HepG2 (cell line): ENCODE data around the gene FLRT2. TPM values are rescaled to one million over a fixed set of nuclear protein-coding genes. Genes with fewer than 3 reads are reported as not detected.

ENCODE experiments used
- ATAC-seq: fragments of 200-7000 bp; cut with Tn5 transposase; 3 replicates; pipeline ENCODE4 v1.9.1; 2020; ENCODE audit warnings: mild to moderate bottlenecking, moderate library complexity
- BruUV-seq: library from RNA; stranded (reverse); fragments of 400-500 nt; replicated peaks from 2 replicates; lab custom pipeline; 2021; lab: Mats Ljungman, UMichigan
- CTCF ChIA-PET: fragments of 300-600 bp; formaldehyde crosslinking; extraction: SDS; loops from one replicate; lab custom pipeline; 2021; ENCODE audit warnings: low total read pairs, inconsistent platforms, low intra/inter-chr PET ratio; lab: Yijun Ruan, JAX
- POLR2A ChIA-PET: fragments of 350-600 bp; sonication (Branson Sonifier 250); formaldehyde crosslinking; loops from one replicate; lab custom pipeline; 2020; ENCODE audit warnings: antibody characterized with exemption, inconsistent platforms; lab: Yijun Ruan, JAX
- DNase-seq: peaks from one replicate; pipeline ENCODE4 v3.0.0-alpha.2; 2015; ENCODE audit warnings: low spot score
- FAIRE-seq: peaks from 3 replicates; lab custom pipeline; 2011; peaks lifted over from hg19 to GRCh38; lab: Jason Lieb, UNC
- H2AFZ ChIP-seq: one replicate; pipeline ENCODE4 v1.6.1; 2011; ENCODE audit warnings: low read length, inconsistent platforms
- H3K27ac ChIP-seq: fragments of 300-600 bp; 3 replicates; pipeline ENCODE4 v1.8.0; 2011; ENCODE audit warnings: mixed run types, mild to moderate bottlenecking, mixed read lengths, low read length, inconsistent platforms; ENCODE audit not compliant: insufficient read depth; ENCODE audit errors: extremely low read length
- H3K27me3 ChIP-seq, 2 experiments: fragments of 200-600 bp in 1 of 2; 2 replicates in 1 of 2; 3 replicates in 1 of 2; pipeline versions ENCODE4 v1.6.0 to v1.8.0; 2011; ENCODE audit warnings: low read length in 2 of 2, mild to moderate bottlenecking in 2 of 2, moderate library complexity in 2 of 2, inconsistent platforms in 1 of 2; ENCODE audit not compliant: insufficient read depth in 2 of 2, control insufficient read depth in 1 of 2
- H3K36me3 ChIP-seq, 2 experiments: fragments of 200-600 bp in 1 of 2; replicated peaks in 1 of 2; 2 replicates in 1 of 2; 3 replicates in 1 of 2; pipeline versions ENCODE4 v1.5.1 to v1.8.0; 2011; ENCODE audit warnings: low read length in 2 of 2, inconsistent platforms in 1 of 2; ENCODE audit not compliant: insufficient read depth in 2 of 2, control insufficient read depth in 1 of 2
- H3K4me1 ChIP-seq: 2 replicates; pipeline ENCODE4 v1.5.1; 2012; ENCODE audit warnings: low read length, inconsistent platforms; ENCODE audit not compliant: insufficient read depth
- H3K4me2 ChIP-seq: 2 replicates; pipeline ENCODE4 v1.6.0; 2011; ENCODE audit warnings: low read depth, low read length, inconsistent platforms
- H3K4me3 ChIP-seq, 3 experiments: fragments of 200-600 bp in 1 of 3; sonication (generic), shearing (Covaris generic) in 1 of 3; replicated peaks in 1 of 3; 2 replicates each; pipeline ENCODE4 v1.5.1; 2011 to 2016; ENCODE audit warnings: low read length in 3 of 3, inconsistent platforms in 2 of 3, low read depth in 2 of 3, mild to moderate bottlenecking in 2 of 3, control low read depth in 1 of 3, mixed read lengths in 1 of 3; ENCODE audit not compliant: insufficient read depth in 1 of 3
- H3K79me2 ChIP-seq: one replicate; pipeline ENCODE4 v1.6.1; 2011; ENCODE audit warnings: low read length, inconsistent platforms; ENCODE audit not compliant: insufficient read depth
- H3K9ac ChIP-seq: 2 replicates; pipeline ENCODE4 v1.6.0; 2011; ENCODE audit warnings: mild to moderate bottlenecking, low read depth, low read length, inconsistent platforms; ENCODE audit not compliant: insufficient read depth
- H3K9me3 ChIP-seq: 2 replicates; pipeline ENCODE4 v1.5.1; 2012; ENCODE audit warnings: mild to moderate bottlenecking, low read length
- H4K20me1 ChIP-seq: 2 replicates; pipeline ENCODE4 v1.6.0; 2011; ENCODE audit warnings: inconsistent platforms, mild to moderate bottlenecking, low read length, moderate library complexity; ENCODE audit not compliant: insufficient read depth
- ARID2 ChIP-seq: sonication (generic); formaldehyde crosslinking; IDR thresholded peaks from 2 replicates; pipeline ENCODE4 v1.8.1; 2022; ENCODE audit warnings: mild to moderate bottlenecking, missing genetic modification reagents, borderline replicate concordance
- CEBPG ChIP-seq: IDR thresholded peaks from 2 replicates; pipeline ENCODE4 v1.6.1; 2016
- CHD2 ChIP-seq: IDR thresholded peaks from 2 replicates; pipeline ENCODE4 v1.6.1; 2011; ENCODE audit warnings: low read depth, low read length, improper control_type of control experiment
- FOXC1 ChIP-seq: sonication (generic); formaldehyde crosslinking; IDR thresholded peaks from 2 replicates; pipeline ENCODE4 v1.8.0; 2022; ENCODE audit warnings: mild to moderate bottlenecking, missing genetic modification reagents, borderline replicate concordance
- HES4 ChIP-seq: sonication (generic); formaldehyde crosslinking; IDR thresholded peaks from 2 replicates; pipeline ENCODE4 v1.9.0; 2021; ENCODE audit warnings: mild to moderate bottlenecking, missing genetic modification reagents, borderline replicate concordance
- HNRNPL ChIP-seq: fragments of 200-400 bp; formaldehyde crosslinking; IDR thresholded peaks from 2 replicates; pipeline ENCODE4 v1.6.1; 2017; ENCODE audit warnings: mild to moderate bottlenecking, low read depth, low read length
- IKZF1 ChIP-seq: fragments of 450-650 bp; IDR thresholded peaks from 2 replicates; pipeline ENCODE4 v1.7.1; 2016
- POLR2AphosphoS2 ChIP-seq: IDR thresholded peaks from 2 replicates; pipeline ENCODE4 v1.6.1; 2011; ENCODE audit warnings: low read depth, low read length, improper control_type of control experiment
- SALL1 ChIP-seq: sonication (generic); formaldehyde crosslinking; IDR thresholded peaks from 2 replicates; pipeline ENCODE4 v1.8.0; 2022; ENCODE audit warnings: mild to moderate bottlenecking, missing genetic modification reagents
- TGIF2 ChIP-seq: IDR thresholded peaks from 2 replicates; pipeline ENCODE4 v1.6.1; 2016; ENCODE audit warnings: control low read depth, missing compliant biosample characterization
- ZFP36L2 ChIP-seq: sonication (generic); formaldehyde crosslinking; IDR thresholded peaks from 2 replicates; pipeline ENCODE4 v1.4.0; 2020; ENCODE audit warnings: missing genetic modification reagents
- ZNF205 ChIP-seq: IDR thresholded peaks from 2 replicates; pipeline ENCODE4 v1.6.1; 2018; ENCODE audit warnings: missing biosample characterization, missing genetic modification reagents
- ZNF260 ChIP-seq: sonication (generic); formaldehyde crosslinking; IDR thresholded peaks from 2 replicates; pipeline ENCODE4 v1.4.0; 2020; ENCODE audit warnings: missing genetic modification reagents, low read depth, mild to moderate bottlenecking, borderline replicate concordance
- ZNF331 ChIP-seq: sonication (generic); formaldehyde crosslinking; IDR thresholded peaks from 2 replicates; pipeline ENCODE4 v1.4.0; 2020; ENCODE audit warnings: missing genetic modification reagents
- ZNF510 ChIP-seq: sonication (generic); formaldehyde crosslinking; IDR thresholded peaks from 2 replicates; pipeline ENCODE4 v1.4.0; 2020; ENCODE audit warnings: low read depth, mild to moderate bottlenecking, missing genetic modification reagents
- ZNF607 ChIP-seq: sonication (generic); formaldehyde crosslinking; IDR thresholded peaks from 2 replicates; pipeline ENCODE4 v1.5.1; 2020; ENCODE audit warnings: missing genetic modification reagents, mild to moderate bottlenecking, borderline replicate concordance
- WGBS: methylation state at CpG from one replicate; pipeline ENCODE4 v1.1.6; 2017; ENCODE audit warnings: low lambda C conversion rate; 5-methylcytosine and 5-hydroxymethylcytosine counted together
- in situ Hi-C: cut with HindIII; loops from 2 replicates; pipeline ENCODE4 v1.10.0; 2017; ENCODE audit warnings: low pct_unique_long_range_greater_than_20kb; ENCODE audit not compliant: extremely low pct_ligation_motif_present
- intact Hi-C: fragments of 100-400 bp; cut with micrococcal nuclease; formaldehyde crosslinking; loops from one replicate; pipeline ENCODE4 v1.10.0; 2022; ENCODE audit not compliant: unreplicated experiment
- polyA plus RNA-seq, 8 experiments: library from polyadenylated mRNA; depleted of rRNA in 3 of 8; stranded (reverse) in 7 of 8; unstranded in 1 of 8; fragments of >200 nt; fragmentation: Illumina TruSeq in 4 of 8; extraction: Trizol in 4 of 8; gene quantifications; 2 replicates each; pipeline versions ENCODE4 v1.2.1 to v1.2.3, GENCODE V29; 2011 to 2016; ENCODE audit warnings: low read depth in 4 of 8, missing spikeins in 1 of 8, mixed read lengths in 1 of 8; ENCODE audit not compliant: insufficient read depth in 1 of 8
- total RNA-seq, 5 experiments: library from RNA; depleted of rRNA; stranded (reverse); fragments of >200 nt; fragmentation: Illumina TruSeq; extraction: Trizol; gene quantifications; 2 replicates each; pipeline ENCODE4 v1.2.3, GENCODE V29; 2016; ENCODE audit warnings: low read depth in 1 of 5
- TF ChIP-seq, protein P1 (sequence below): sonication (generic); formaldehyde crosslinking; IDR thresholded peaks from 2 replicates; pipeline ENCODE4 v1.4.0; 2020; ENCODE audit warnings: mild to moderate bottlenecking, low read depth, missing genetic modification reagents
- TF ChIP-seq, protein P2 (sequence below): sonication (generic); formaldehyde crosslinking; IDR thresholded peaks from 2 replicates; pipeline ENCODE4 v1.4.0; 2020; ENCODE audit warnings: missing genetic modification reagents, borderline replicate concordance
- TF ChIP-seq, protein P3 (sequence below): sonication (generic); formaldehyde crosslinking; IDR thresholded peaks from 2 replicates; pipeline ENCODE4 v1.5.1; 2020; ENCODE audit warnings: missing genetic modification reagents, mild to moderate bottlenecking, borderline replicate concordance
- TF ChIP-seq, protein P4 (sequence below): sonication (generic); formaldehyde crosslinking; IDR thresholded peaks from 2 replicates; pipeline ENCODE4 v1.4.0; 2020; ENCODE audit warnings: mild to moderate bottlenecking, missing genetic modification reagents

The FLRT2 gene
- total and polyA plus RNA-seq, 2 of the 13 experiments (the other 11 are each of a cell fraction or from before 2014, with no cell fraction given): not detected

- POLR2A ChIA-PET: no interaction called here
- peaks cover 41% of the 10 kb centered on the region for H3K9me3 ChIP-seq
- no peak overlapping the region for H3K4me3 ChIP-seq
- no peak overlapping the region for H2AFZ ChIP-seq
- no peak for DNase-seq
- H3K27me3 ChIP-seq: no peaks in the 10 kb centered on the region
- no peaks in the 10 kb centered on the region for H3K36me3 ChIP-seq
- FAIRE-seq: no peak
- no peak for ATAC-seq
- in situ Hi-C loops: no loop called here
- no peak for TF ChIP-seq CEBPG (CRISPR knock-in tag)
- TF ChIP-seq, protein P1, sequence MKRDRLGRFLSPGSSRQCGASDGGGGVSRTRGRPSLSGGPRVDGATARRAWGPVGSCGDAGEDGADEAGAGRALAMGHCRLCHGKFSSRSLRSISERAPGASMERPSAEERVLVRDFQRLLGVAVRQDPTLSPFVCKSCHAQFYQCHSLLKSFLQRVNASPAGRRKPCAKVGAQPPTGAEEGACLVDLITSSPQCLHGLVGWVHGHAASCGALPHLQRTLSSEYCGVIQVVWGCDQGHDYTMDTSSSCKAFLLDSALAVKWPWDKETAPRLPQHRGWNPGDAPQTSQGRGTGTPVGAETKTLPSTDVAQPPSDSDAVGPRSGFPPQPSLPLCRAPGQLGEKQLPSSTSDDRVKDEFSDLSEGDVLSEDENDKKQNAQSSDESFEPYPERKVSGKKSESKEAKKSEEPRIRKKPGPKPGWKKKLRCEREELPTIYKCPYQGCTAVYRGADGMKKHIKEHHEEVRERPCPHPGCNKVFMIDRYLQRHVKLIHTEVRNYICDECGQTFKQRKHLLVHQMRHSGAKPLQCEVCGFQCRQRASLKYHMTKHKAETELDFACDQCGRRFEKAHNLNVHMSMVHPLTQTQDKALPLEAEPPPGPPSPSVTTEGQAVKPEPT (CRISPR knock-in tag): no peak
- no peak for TF ChIP-seq IKZF1
- TF ChIP-seq HNRNPL: no peak
- TF ChIP-seq SALL1: no peak
- TF ChIP-seq ARID2: no peak
- no peak for TF ChIP-seq ZFP36L2 (CRISPR knock-in tag)
- TF ChIP-seq POLR2AphosphoS2: no peak
- TF ChIP-seq ZNF260 (CRISPR knock-in tag): no peak
- TF ChIP-seq, protein P2, sequence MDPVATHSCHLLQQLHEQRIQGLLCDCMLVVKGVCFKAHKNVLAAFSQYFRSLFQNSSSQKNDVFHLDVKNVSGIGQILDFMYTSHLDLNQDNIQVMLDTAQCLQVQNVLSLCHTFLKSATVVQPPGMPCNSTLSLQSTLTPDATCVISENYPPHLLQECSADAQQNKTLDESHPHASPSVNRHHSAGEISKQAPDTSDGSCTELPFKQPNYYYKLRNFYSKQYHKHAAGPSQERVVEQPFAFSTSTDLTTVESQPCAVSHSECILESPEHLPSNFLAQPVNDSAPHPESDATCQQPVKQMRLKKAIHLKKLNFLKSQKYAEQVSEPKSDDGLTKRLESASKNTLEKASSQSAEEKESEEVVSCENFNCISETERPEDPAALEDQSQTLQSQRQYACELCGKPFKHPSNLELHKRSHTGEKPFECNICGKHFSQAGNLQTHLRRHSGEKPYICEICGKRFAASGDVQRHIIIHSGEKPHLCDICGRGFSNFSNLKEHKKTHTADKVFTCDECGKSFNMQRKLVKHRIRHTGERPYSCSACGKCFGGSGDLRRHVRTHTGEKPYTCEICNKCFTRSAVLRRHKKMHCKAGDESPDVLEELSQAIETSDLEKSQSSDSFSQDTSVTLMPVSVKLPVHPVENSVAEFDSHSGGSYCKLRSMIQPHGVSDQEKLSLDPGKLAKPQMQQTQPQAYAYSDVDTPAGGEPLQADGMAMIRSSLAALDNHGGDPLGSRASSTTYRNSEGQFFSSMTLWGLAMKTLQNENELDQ (CRISPR knock-in tag): no peak
- TF ChIP-seq CHD2: no peak
- TF ChIP-seq, protein P3, sequence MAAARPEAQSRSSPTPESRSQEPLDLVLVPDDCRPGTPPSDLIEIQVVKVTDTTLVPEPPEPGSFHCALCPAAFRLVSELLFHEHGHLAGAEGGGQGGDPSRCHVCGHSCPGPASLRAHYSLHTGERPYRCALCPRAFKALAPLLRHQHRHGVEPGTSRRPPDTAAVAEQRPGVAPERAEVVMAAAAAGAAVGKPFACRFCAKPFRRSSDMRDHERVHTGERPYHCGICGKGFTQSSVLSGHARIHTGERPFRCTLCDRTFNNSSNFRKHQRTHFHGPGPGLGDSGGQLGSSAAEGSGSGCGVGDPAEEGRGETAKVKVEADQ (CRISPR knock-in tag): no peak
- no peak for TF ChIP-seq ZNF510 (CRISPR knock-in tag)
- TF ChIP-seq ZNF205 (CRISPR knock-in tag): no peak
- TF ChIP-seq TGIF2 (CRISPR knock-in tag): no peak
- TF ChIP-seq FOXC1: no peak
- TF ChIP-seq ZNF607 (CRISPR knock-in tag): no peak
- TF ChIP-seq, protein P4, sequence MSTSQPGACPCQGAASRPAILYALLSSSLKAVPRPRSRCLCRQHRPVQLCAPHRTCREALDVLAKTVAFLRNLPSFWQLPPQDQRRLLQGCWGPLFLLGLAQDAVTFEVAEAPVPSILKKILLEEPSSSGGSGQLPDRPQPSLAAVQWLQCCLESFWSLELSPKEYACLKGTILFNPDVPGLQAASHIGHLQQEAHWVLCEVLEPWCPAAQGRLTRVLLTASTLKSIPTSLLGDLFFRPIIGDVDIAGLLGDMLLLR (CRISPR knock-in tag): no peak
- no peak for TF ChIP-seq ZNF331 (CRISPR knock-in tag)
- TF ChIP-seq HES4 (CRISPR knock-in tag): no peak
- H3K9ac ChIP-seq: no peak overlapping the region
- H3K27ac ChIP-seq: no peak overlapping the region
- no peaks in the 10 kb centered on the region for H4K20me1 ChIP-seq
- BruUV-seq: no TSS peak
- intact Hi-C loops: loop anchor here (5.0 kb wide), 1 partner anchor 416 kb away; no protein-coding TSS in a partner anchor
- H3K4me2 ChIP-seq: no peak overlapping the region
- CTCF ChIA-PET: no interaction called here
- 5% methylated on average over 5 of the region's 5 CpGs for WGBS
- no peaks in the 10 kb centered on the region for H3K4me1 ChIP-seq
- H3K79me2 ChIP-seq: no peaks in the 10 kb centered on the region
Measured at GRCh38 chr14:85613496-85613895, 83.6 kb downstream of the FLRT2 start.
